Kidney (tissue), 14 donors: Measurements from ENCODE around the gene RILPL2. TPM values are rescaled to one million over a fixed set of nuclear protein-coding genes. Genes with fewer than 3 reads are reported as not detected.

ENCODE experiments used
- DNase-seq, 5 donors: peaks; one replicate each; pipeline ENCODE4 v3.0.0-alpha.2; 2013 to 2020
- FAIRE-seq: peaks from 2 replicates; lab custom pipeline; 2012; peaks lifted over from hg19 to GRCh38; lab: Jason Lieb, UNC
- H3K27ac ChIP-seq, 2 donors: one replicate each; pipeline ENCODE4 v1.7.0; 2013; ENCODE audit warnings: low read depth in 2 of 2, low read length in 2 of 2, inconsistent platforms in 1 of 2
- H3K27me3 ChIP-seq: one replicate; pipeline ENCODE4 v1.7.1; 2013; ENCODE audit warnings: low read length, inconsistent platforms; ENCODE audit not compliant: control insufficient read depth, insufficient read depth
- H3K36me3 ChIP-seq, 3 donors: one replicate each; pipeline versions ENCODE4 v1.7.0 to v1.7.1; 2013; ENCODE audit warnings: low read length in 3 of 3, control low read depth in 1 of 3, inconsistent platforms in 1 of 3; ENCODE audit not compliant: insufficient read depth in 3 of 3, control insufficient read depth in 2 of 3
- H3K4me1 ChIP-seq, 3 donors: one replicate each; pipeline versions ENCODE4 v1.7.0 to v1.7.1; 2013; ENCODE audit warnings: low read length in 3 of 3, inconsistent platforms in 1 of 3, low read depth in 1 of 3; ENCODE audit not compliant: control insufficient read depth in 2 of 3, insufficient read depth in 2 of 3
- H3K4me3 ChIP-seq, 3 donors: one replicate each; pipeline versions ENCODE4 v1.7.0 to v1.8.1; 2013; ENCODE audit warnings: low read length in 3 of 3, control low read depth in 1 of 3, inconsistent platforms in 1 of 3
- H3K9ac ChIP-seq, 3 donors: one replicate each; pipeline versions ENCODE4 v1.7.0 to v1.7.1; 2013; ENCODE audit warnings: low read length in 3 of 3, control low read depth in 1 of 3, inconsistent platforms in 1 of 3
- H3K9me3 ChIP-seq, 3 donors: one replicate each; pipeline versions ENCODE4 v1.7.0 to v1.7.1; 2013; ENCODE audit warnings: low read length in 3 of 3, control low read depth in 1 of 3, inconsistent platforms in 1 of 3; ENCODE audit not compliant: control insufficient read depth in 2 of 3, insufficient read depth in 1 of 3
- CTCF ChIP-seq: IDR thresholded peaks from 3 replicates; pipeline ENCODE4 v1.5.1; 2012; ENCODE audit warnings: mild to moderate bottlenecking, moderate library complexity, borderline replicate concordance; ENCODE audit not compliant: insufficient read depth; ENCODE audit errors: extremely low read depth
- intact Hi-C: fragments of 100-400 bp; cut with DNase I; formaldehyde crosslinking; loops from one replicate; pipeline ENCODE4 v1.11.1; 2022
- polyA plus RNA-seq: library from polyadenylated mRNA; stranded (reverse); fragments of 350-450 nt; fragmentation: Illumina TruSeq; extraction: RNeasy Lipid Tissue Mini Kit (QIAGEN cat#74804); gene quantifications from one replicate; pipeline ENCODE4 v1.2.3, GENCODE V29; 2014; ENCODE audit warnings: low read depth, low replicate concordance; ENCODE audit not compliant: insufficient read depth
- total RNA-seq: library from RNA; stranded (reverse); fragmentation: NEBNext Ultra II Directional; extraction: Animal tissue kit (Norgen Biotek cat#: 25700); gene quantifications from one replicate; pipeline ENCODE4 v1.2.1, GENCODE V29; 2021
- donor health status: control.
- donor health status: control.
- donor health status: control.
- donor health status: control.
- donor health status: control.
- donor health status: DM: yes; HTN: yes; CAD: no.
- donor health status: Normal renal cell carcinoma (clear cell type).

Gene RILPL2
- total and polyA plus RNA-seq, 2 donors from 2014 or later = 8.0 to 11.1 TPM

GRCh38 chr12:123398550-123399254, 37.8 kb downstream of the RILPL2 start:
- intact Hi-C loops = no loop called here
- no peak for TF ChIP-seq CTCF
- H3K4me1 ChIP-seq = peaks cover 0 to 11% (median 4%) of the 10 kb centered on the region in 3 donors
- H3K4me3 ChIP-seq = no peak overlapping the region
- no peaks in the 10 kb centered on the region for H3K9me3 ChIP-seq
- FAIRE-seq = no peak
- peak in 2 of 5 donors; percentile 35 to 94 for DNase-seq
- peaks cover 4 to 32% (median 29%) of the 10 kb centered on the region in 3 donors for H3K36me3 ChIP-seq
- H3K27ac ChIP-seq = no peak overlapping the region
- H3K27me3 ChIP-seq = no peaks in the 10 kb centered on the region
- H3K9ac ChIP-seq = no peak overlapping the region

GRCh38 chr12:123398177-123398549, 38.3 kb downstream of the RILPL2 start:
- H3K9ac ChIP-seq = no peak overlapping the region
- intact Hi-C loops = no loop called here
- H3K4me1 ChIP-seq = peaks cover 0 to 11% (median 4%) of the 10 kb centered on the region in 3 donors
- peaks cover 4 to 27% (median 26%) of the 10 kb centered on the region in 3 donors for H3K36me3 ChIP-seq
- FAIRE-seq = no peak
- no peak for DNase-seq
- H3K27me3 ChIP-seq = no peaks in the 10 kb centered on the region
- H3K27ac ChIP-seq = no peak overlapping the region
- no peak overlapping the region for H3K4me3 ChIP-seq
- H3K9me3 ChIP-seq = no peaks in the 10 kb centered on the region
- TF ChIP-seq CTCF = no peak

GRCh38 chr12:123397400-123397799, 39.1 kb downstream of the RILPL2 start:
- H3K27me3 ChIP-seq = no peaks in the 10 kb centered on the region
- H3K9ac ChIP-seq = no peak overlapping the region
- no peak overlapping the region for H3K4me3 ChIP-seq
- H3K4me1 ChIP-seq = peaks cover 0 to 10% (median 4%) of the 10 kb centered on the region in 3 donors
- H3K9me3 ChIP-seq = no peaks in the 10 kb centered on the region
- H3K27ac ChIP-seq = no peak overlapping the region
- no peak for DNase-seq
- intact Hi-C loops = no loop called here
- FAIRE-seq = no peak
- H3K36me3 ChIP-seq = peaks cover 7 to 23% (median 22%) of the 10 kb centered on the region in 3 donors
- TF ChIP-seq CTCF = no peak

- H3K27me3 ChIP-seq = no peaks in the 10 kb centered on the region
- FAIRE-seq (no peak), DNase-seq (no peak)
- H3K36me3 ChIP-seq = peaks cover 7 to 25% (median 21%) of the 10 kb centered on the region in 3 donors
- TF ChIP-seq CTCF = no peak
- H3K9me3 ChIP-seq = no peaks in the 10 kb centered on the region
- no peak overlapping the region for H3K9ac ChIP-seq
- H3K4me1 ChIP-seq = peaks cover 0 to 8% (median 4%) of the 10 kb centered on the region in 3 donors
- intact Hi-C loops = no loop called here
- no peak overlapping the region for H3K4me3 ChIP-seq
- H3K27ac ChIP-seq = no peak overlapping the region
Observed at GRCh38 chr12:123396954-123397353, 39.5 kb downstream of the RILPL2 start.
